Esophagus muscularis mucosa (tissue), 4 donors: ENCODE measurements around the gene ZSWIM1.

Experiments used
- CTCF ChIP-seq, 3 experiments: fragments of 200-600 bp in 2 of 3; fragments of 450-650 bp in 1 of 3; sonication (generic) in 2 of 3; IDR thresholded peaks; one replicate each; pipeline ENCODE4 v1.5.1; 2017 to 2019; ENCODE audit warnings: antibody characterized with exemption in 3 of 3, mild to moderate bottlenecking in 2 of 3, moderate library complexity in 1 of 3
- EP300 ChIP-seq: sonication (generic); formaldehyde crosslinking; IDR thresholded peaks from one replicate; pipeline ENCODE4 v1.6.1; 2017; ENCODE audit warnings: antibody characterized with exemption
- POLR2A ChIP-seq: fragments of 450-650 bp; IDR thresholded peaks from one replicate; pipeline ENCODE4 v1.6.1; 2017; ENCODE audit warnings: antibody characterized with exemption, moderate library complexity, mild to moderate bottlenecking, low read depth

GRCh38 chr20:45845452-45845851 lies 35.6 kb upstream of the ZSWIM1 start:
- TF ChIP-seq POLR2A (no peak), EP300 (no peak), CTCF (IDR thresholded peaks at IDR 0.05) (no peak)
